ENCODE results near the gene SMURF2.
A peak's percentile ranks its signal among the peaks of the same experiment; 100 is the strongest.

SMURF2 gene

DNA sequence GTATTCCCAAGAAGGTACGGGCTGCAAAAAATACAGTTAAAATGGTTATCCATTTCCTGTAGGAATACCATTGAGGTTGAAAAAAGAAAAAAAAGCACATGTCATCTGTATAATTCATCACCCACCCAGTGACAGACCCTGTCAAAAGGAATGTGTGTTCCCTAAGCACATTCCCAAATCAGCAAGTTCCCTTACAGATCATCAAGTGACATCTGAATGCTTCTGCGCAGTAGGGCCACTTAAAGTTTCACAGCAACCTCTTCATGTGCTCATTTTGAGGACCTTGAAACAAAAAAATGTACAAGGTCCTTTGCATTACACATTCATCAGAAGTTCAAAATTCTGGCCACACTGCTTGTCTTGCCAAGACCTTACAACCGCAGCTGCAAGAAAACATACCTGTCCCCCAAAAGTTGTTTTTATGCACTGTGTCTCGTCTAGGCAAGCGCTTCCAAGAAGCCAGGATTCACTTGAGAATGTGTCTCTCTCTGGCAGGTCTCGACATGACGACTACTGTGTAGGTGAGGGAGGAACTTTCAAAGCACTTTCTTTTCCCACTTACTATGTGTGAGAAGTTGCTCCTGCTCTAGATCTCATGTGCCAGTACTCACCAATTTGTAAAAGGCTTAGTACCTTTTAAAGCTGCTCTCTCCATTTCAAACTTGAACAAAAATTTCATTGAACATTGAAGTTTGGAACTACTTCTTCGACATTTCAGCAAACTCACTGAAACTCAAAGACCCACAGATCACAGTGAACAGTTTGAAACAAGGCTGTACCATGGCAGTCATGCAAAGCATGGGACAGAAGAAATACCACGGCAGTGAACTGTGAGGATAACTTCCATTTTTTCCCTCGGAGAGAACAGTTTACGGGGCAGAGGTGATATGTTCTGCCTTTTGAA, 161.0 kb downstream of the SMURF2 start:
- no peak for DNase-seq

DNA sequence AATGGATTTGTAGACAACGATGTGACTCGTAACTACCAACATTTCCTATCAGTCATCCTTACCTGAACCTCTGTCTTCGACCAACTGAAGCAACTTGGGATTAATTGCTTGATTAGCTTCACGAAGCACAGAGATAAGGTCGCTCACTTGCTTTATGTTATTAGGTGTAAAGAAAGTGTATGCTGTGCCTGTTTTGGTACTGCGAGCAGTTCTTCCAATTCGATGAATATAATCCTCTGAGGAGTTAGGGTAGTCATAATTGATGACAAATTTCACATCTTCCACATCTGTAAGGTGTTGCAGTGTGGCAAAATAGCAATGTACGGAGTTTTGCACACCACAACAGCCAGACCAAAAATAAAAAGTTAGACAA, 161.6 kb downstream of the SMURF2 start:
- DNase-seq, result no peak

DNA sequence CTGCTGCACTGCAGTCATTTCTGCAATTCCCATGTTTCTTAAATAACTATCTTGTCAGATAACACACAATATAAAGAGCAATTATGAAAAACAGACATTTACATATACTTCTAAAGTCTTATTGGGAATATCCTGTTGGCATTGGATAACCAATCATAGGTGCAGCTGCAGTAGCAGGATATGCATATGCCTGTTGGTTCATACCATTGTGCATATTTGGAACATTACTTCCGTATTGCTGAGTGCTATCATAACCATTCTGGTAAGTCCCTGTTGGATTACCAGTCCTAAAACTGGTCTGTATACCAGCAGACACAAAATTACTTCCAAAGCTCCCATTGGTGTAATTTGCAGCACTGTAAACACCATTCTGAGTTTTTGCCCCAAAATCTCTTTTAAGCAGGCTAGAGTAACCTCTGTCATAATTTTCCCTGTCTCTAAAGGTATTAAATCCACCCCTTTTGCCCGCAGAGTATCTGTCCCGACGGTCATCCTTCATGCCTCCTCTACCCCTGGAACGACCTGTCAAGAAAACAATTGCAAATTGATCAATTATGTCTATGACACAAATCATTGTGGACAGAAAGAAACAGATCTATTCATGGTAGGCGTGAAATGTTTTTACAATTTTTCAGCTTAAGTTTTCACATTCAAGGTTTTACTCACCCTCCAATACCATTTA, 162.2 kb downstream of the SMURF2 start:
- no peak for DNase-seq

DNA sequence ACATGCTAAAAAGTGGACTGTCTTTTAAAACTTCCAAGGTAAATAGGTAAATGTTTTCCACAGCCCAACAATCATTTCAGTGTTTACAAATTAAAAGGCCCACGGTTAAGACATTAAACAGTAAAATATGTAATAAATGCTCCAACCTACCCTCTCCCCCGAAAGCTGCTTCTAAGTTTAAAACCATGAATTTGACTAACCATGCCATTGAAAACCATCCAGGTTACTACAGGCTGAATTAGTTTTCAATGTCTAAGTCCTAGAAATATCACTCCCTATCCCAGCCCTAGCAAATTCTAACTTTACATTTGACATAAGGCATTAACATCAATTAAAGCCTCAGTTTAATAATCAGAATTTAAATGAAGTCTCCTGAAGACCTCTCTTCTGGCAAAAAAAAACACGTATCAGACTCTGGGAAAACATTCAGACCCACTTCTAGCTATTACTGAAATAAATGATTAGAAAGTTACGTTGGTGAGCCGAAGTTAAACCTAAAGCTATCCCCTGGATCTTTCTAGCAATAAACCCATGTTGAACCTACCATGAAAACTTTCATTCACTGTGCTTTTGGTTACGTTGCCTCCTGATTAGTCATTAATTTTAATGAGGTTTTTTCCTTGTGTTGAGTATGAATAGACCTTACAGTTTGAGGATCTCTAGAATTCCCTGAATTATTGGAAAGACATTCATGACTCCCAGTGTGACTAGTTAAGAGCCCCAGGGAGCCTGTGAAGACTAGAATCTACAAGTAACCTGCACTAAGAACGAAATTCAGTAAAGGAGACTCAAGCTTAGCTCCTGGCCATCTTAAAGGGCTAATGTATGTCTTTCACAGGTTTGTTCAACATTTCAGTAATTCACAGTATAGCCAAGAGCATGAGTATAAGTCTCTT, 163.6 kb downstream of the SMURF2 start:
- no peak for DNase-seq

DNA sequence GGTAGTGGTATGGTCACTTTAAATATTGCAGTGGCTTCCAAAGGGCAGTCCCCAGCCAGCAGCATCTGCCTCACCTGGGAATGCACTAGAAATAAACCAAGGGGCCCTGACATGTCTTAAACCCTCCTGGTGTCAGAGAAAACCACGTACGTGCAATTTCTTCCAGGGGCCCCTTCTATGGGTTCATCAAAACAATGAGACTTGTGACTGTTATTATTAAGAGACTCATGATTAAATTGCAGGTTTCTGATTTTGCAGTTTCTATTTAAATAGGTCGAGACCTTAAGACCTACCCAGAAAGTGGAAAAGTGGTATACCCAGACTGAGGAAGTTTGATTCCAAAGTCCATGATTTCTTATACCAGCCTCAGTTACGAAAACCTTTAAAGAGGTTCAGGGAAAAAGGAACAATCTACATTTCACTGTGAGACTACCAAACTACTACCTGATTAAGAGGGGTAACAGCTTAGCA, 164.5 kb downstream of the SMURF2 start:
- DNase-seq, result no peak

DNA sequence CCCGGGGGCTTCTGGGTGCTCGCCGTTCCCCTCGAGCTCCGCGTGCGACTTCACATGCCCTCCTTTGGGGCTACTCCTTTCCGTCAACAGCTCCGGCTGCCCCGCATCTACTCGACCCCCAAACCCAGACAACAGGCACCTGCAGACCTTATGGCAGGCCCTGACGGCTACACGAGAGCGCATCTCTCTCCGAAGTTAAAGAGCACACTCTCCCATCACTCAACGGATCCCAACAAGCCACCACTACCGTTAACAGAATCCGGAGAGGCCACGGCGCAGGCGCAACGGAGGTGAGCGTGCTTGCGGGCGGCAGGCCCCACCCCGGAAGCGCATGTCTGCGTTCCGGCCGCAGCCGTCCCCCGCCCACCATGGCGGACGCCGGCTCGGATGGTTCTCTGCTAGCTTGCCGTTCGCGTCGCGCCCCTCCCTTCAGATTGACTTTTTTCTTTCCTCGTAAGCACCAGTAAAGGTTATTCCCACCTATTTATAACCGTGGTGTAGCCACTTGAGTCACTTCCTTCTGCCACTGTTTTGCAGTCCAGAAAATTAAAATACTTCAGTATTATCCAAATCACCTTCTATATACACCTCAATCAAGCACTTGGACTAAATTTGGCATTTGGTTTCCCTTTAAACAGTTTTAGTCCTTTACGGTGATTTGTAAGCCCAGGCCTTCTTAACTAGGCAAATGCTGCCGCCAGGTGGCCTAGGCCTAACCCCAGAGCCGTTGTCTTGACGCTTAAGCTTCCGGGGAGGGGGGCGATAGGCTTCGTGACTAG, 165.1 kb downstream of the SMURF2 start, which contains the start of gene POLG2:
Gene POLG2, minus strand, starts transcription at position 269 of the 779 bp plus-strand sequence. Its CDS starts 86 bp downstream, at position 183.
- peak; percentile 95 for DNase-seq

DNA sequence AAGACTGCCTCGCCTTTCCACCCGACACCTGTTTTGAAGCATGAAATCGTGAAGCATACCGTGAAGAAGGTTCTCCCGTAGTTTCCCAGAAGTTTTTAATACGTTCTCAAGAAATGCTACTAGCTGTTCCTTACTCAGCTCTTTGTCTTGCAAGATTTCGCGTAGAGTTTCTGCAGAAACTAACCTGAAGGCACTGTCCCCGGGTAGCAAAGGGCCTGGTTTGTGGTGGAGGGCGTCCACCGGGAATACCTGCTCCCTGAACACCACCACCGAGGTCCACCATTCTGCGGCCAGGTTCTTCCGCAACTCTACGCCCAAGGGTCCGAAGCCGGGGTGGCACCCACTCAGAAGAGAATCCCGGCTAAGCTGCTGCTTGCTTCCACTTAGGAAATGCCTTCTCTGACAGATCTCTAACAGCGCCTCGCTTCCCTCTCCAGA, 165.7 kb downstream of the SMURF2 start:
- DNase-seq, result no peak

All from activated effector memory CD4-positive, alpha-beta T cell treated with Interleukin-2 at 50 U/mL for 16 hours (primary cell).